ENCODE data around the gene CORO2B.

CORO2B gene
- total RNA-seq: 0 reads per million in 2 donors

DNA sequence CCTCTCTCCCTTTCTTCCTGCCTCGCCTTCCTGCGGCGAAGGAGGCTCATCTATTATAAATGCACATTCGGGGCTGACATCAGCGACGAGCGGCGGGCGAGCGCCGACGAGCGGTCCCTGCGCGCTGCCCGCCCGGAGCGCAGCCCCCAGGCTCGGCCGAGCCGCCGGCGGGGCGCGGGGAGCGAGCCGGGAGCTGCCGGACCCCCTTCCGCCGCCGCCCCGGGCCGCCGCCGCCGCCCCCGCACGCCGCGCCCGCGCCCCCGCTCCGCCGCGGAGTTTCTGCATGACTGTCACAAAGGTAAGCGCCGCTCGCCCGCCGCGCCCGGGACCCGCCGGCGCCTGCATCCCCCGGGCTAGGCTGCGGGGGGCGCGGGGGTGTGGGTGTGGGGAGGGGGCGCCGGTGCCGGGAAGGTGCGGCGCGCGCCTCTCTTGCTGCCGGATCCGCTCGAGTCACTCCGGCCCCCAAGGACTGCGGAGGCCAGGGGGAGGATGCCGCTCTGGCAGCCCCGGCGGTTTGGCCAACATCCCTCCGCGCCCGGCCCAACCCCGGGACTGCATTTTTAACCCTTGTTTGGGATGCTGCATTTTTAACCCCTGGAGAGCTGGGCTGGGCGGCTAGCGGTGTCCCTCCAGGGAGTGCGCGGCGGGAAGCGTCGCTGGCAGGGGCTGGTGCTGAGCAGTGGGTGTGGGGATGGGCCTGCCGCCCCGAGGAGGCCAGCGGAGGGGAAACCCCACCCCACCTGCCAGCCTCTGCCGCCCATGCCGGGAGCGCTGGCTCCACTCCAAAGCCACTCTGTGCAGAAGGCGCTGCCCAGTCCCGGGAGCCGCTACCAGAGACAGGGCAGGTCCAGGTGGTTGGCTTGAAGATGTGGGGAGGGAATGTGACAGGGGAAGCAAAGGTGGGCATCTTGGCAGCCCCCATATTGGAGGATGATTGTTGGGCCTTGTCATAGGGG, at the start of gene CORO2B:
CORO2B (plus strand) TSS at position 14 of the 956 bp plus-strand sequence; CDS start at position 284, 270 bp downstream.
- DNase-seq: no peak

DNA sequence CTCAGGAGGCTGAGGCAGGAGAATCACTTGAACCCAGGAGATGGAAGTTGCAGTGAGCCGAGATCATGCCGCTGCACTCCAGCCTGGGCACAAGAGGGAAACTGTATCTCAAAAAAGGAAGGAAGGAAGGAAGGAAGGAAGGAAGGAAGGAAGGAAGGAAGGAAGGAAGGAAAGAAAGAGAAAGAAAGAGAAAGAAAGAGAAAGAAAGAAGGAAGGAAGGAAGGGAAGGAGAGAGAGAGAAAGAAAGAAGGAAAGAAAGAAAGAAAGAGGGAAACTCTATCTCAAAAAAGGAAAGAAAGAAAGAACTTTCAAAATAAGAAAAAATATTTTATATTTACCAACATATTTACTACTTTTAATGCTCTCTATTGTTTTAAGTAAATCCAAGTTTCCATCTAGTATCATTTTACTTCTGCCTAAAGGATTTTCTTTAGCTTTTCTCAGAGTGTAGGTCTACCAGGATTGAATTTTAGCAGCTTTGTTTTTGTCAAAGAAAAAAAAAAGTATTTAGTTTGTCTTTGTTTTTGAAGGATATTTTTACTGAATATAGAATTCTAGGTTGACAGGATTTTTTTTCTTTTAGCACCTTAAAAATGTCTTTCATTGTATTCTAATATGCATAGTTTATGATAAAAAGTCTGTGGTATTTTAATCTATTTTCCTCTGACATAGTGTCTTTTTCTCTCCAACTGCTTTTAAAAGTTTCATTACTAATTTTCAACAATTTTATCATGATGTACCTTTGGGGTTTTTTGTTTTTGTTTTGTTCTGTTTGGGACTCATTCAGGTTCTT, 47.2 kb upstream of the CORO2B start:
- no peak for DNase-seq

GRCh38 chr15:68536331-68537095, 42.3 kb upstream of the CORO2B start:
- no peak for DNase-seq

DNA sequence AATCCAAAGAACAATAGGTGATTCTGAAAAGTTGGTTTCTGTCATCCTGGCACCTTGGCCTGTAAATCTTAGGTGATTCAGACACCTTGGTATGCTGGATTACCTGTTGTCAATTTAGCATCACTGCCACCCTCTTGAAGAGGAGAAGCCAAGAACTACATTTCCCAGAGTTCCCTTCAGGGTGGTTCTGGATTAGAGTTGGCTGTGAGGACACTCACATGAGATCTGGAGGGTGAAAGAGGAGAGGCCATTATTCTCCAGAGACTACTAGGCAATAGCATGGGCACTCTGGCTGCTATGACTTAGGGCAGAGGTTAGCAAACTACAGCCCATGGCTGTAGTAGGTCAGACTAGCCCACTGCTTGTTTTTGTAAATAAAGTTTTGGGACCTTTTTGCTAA, 41.7 kb upstream of the CORO2B start:
- no peak for DNase-seq

GRCh38 chr15:68537506-68537905, 41.3 kb upstream of the CORO2B start:
- DNase-seq: no peak

DNA sequence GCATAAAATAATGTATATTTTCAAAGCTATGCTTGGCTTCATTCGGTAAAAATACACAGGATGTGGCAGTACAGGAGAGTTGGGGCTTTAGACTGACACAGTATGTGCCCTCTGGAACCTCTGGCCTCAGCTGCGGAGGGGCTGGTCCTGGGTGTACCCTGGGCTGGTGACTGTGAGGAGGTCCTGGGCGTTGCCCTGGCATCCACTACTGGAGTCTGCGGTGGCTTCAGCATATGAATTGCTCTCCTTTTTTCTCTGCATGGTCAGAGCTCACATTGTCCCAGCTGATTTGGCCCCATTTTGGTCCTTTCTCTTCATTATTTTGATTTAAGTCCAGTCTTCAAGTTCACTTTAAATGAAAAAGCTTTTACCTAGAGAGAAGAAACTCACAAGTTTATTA, 40.5 kb upstream of the CORO2B start:
- no peak for DNase-seq

- no peak for DNase-seq
Observed at GRCh38 chr15:68541743-68542142, 37.0 kb upstream of the CORO2B start.

DNA sequence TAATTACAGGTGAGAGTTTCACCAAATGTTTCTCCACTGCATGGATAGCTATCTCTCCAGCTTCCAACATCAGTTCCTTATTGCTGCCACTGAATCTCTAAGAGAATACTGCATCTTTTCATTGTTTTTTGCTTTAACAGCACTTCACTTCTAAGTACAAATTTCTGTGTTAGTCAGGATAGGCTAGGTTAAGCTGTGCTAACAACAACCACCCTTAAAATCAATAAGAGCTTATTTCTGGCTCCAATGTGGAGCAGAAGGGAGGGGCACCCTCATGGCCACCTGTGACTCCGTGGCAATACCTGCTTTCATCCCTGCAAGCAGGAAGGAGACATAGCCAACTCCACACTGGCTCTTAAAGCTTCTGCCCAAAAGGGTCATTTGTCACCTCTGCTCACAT, 36.4 kb upstream of the CORO2B start:
- DNase-seq: no peak

DNA sequence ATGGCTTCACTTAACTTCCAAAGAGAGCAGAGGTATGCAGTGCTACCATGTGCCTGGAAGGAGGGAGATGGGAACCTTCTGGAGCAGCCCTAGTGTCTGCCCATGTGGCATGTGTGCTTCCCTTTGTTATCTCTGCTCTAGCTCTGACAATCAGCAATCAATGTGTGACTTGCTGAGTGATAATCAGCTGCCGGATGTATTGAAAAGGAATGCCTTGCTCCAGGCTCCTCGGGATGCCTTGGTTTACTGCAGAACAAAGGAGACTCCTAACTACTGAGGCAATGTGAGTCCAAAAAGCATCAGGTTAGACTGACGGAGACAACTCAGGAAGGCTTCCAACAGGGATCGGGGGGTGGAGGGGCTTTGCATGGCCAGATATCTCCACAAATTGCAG, 36.0 kb upstream of the CORO2B start:
- no peak for DNase-seq

GRCh38 chr15:68543165-68544008, 35.4 kb upstream of the CORO2B start:
- no peak for DNase-seq

- no peak for DNase-seq
Observed at GRCh38 chr15:68546318-68546717, 32.5 kb upstream of the CORO2B start.

DNA sequence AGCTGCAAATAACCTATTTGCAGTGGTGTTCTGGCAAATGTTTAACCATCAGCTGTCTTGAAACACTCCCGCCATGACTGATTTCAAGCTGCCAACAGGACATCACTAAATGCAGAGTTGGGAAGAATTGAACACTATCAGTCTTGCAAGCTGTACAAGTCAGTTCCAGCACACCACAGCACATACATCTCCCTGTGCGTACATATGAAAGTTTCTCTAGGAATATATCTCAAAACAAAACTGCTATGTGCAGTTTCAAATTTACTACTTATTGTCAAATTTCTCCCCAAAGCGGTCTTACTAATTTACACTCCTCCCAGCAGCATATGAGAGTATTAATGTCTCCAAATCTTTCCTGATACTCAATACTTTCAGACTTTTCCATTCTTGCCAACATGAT, 30.4 kb upstream of the CORO2B start:
- no peak for DNase-seq

- no peak for DNase-seq
Observed at GRCh38 chr15:68550004-68550403, 28.8 kb upstream of the CORO2B start.

GRCh38 chr15:68550498-68551295, 28.1 kb upstream of the CORO2B start:
- DNase-seq: no peak

DNA sequence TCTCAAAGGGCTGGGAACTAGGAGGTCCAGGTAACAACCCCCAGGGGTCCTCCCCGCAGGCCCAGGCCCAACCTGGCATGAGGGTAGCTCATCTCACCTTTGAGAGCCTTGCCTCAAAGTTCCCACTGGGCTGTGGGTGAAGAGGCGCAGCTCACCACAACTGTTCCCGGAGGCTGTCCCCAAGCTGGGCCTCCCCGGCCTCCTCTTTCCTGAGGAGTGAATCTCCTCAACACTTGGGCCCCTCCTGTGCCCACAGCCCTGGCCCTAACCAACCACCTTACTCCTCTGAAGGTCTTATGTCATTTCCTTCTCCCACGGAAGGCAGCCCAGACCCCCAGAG, 27.5 kb upstream of the CORO2B start:
- no peak for DNase-seq

- DNase-seq: no peak
Observed at GRCh38 chr15:68552344-68552743, 26.4 kb upstream of the CORO2B start.

DNA sequence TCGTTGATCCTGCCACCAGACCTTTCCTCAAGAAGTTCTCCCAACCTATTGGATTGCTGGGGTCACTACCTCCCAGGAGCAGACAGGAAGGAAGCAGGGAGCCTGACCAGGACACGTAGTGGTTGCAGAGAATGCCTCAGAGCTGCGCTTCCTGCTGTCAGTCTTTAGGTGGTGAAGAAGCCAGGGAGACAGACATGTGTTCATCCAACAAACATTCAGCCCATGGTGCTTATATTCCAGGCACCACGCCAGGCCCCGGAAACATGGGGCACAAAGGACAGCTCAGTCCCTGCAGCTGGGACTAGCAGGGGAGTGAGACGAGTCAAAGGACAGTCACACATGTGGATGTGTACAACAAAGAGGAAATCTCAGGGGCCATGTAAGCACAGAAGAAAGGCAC, 26.0 kb upstream of the CORO2B start:
- no peak for DNase-seq

GRCh38 chr15:68553314-68553993, 25.3 kb upstream of the CORO2B start:
- DNase-seq: no peak

DNA sequence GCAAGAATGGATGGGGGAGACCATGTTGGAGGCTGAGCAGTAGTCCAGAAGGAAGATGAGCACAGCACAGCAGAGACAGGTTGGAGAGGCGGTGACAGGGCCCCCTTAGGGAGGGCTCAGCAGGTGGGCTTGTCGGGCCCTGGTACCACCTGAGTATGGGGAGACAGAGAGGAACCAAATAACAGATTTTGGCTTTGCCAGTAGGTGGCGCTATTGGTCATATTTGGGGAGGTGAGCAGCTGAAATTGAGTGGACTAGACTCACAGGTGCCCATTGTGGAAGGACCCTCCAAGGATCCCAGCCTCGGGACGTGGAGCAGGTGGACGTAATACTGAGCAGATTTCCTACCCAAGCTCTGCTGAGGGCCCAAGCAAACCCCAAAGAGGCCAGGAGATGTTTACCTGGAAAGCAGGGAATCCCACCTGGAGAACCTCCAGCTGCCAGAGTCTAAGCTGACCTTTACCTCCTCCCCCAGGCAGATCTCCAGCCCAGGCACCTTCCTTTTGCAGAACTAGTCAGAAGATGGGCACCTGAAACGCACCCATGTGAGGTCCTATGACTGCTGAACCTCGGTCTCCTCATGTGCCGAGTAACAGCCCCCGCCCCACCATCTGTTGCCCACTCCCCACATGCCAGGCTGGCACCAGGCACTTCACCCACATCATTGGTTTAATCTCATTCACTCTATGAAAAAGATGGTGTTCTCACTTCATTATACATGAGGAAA, 24.6 kb upstream of the CORO2B start:
- DNase-seq: no peak
